Naive B cell (primary cell): ENCODE measurements around the gene PPP4R3C. TPM values are rescaled to one million over a fixed set of nuclear protein-coding genes. Genes with fewer than 3 reads are reported as not detected.
"Not testable (repeated sequence)": the region's sequence is repeated elsewhere in the genome, so short reads cannot be mapped to it uniquely, and the experiment has no call there.

Experiments used
- ATAC-seq, 2 donors: fragments of 150-1000 bp; cut with Tn5 transposase; 2 replicates each; pipeline ENCODE4 v1.10.0; 2021; ENCODE audit warnings: low read depth in 2 of 2, mild to moderate bottlenecking in 2 of 2, moderate library complexity in 2 of 2
- DNase-seq: peaks from one replicate; pipeline ENCODE4 v3.0.0; 2022
- H3K27ac Mint-ChIP-seq, 6 donors: one replicate each; pipeline ENCODE4 v1.8.0; 2020 to 2022; ENCODE audit warnings: mild to moderate bottlenecking in 6 of 6, mixed read lengths in 6 of 6, moderate library complexity in 5 of 6, inconsistent platforms in 2 of 6
- H3K27me3 Mint-ChIP-seq, 3 donors: one replicate each; pipeline ENCODE4 v1.8.0; 2021 to 2022; ENCODE audit warnings: mixed read lengths in 3 of 3, mild to moderate bottlenecking in 1 of 3
- H3K36me3 Mint-ChIP-seq, 2 donors: one replicate each; pipeline ENCODE4 v1.8.0; 2020 to 2022; ENCODE audit warnings: mixed read lengths in 2 of 2, inconsistent platforms in 1 of 2, mild to moderate bottlenecking in 1 of 2
- H3K4me1 Mint-ChIP-seq, 3 donors: one replicate each; pipeline ENCODE4 v1.8.0; 2020 to 2022; ENCODE audit warnings: mixed read lengths in 3 of 3, inconsistent platforms in 1 of 3, mild to moderate bottlenecking in 1 of 3, moderate library complexity in 1 of 3
- H3K4me3 Mint-ChIP-seq, 8 donors: one replicate each; pipeline ENCODE4 v1.8.0; 2020 to 2022; ENCODE audit warnings: mild to moderate bottlenecking in 8 of 8, mixed read lengths in 8 of 8, moderate library complexity in 8 of 8, inconsistent platforms in 2 of 8
- H3K9me3 Mint-ChIP-seq, 7 donors: one replicate each; pipeline ENCODE4 v1.8.0; 2020 to 2022; ENCODE audit warnings: mixed read lengths in 7 of 7, mild to moderate bottlenecking in 5 of 7, inconsistent platforms in 2 of 7, moderate library complexity in 1 of 7
- polyA plus RNA-seq, 6 donors: library from polyadenylated mRNA; unstranded; fragments of 300-500 nt; fragmentation: Illumina TruSeq; gene quantifications; one replicate each; pipeline ENCODE4 v1.2.3, GENCODE V29; 2021; ENCODE audit warnings: low read depth in 6 of 6

Gene PPP4R3C
- polyA plus RNA-seq: not detected

DNA sequence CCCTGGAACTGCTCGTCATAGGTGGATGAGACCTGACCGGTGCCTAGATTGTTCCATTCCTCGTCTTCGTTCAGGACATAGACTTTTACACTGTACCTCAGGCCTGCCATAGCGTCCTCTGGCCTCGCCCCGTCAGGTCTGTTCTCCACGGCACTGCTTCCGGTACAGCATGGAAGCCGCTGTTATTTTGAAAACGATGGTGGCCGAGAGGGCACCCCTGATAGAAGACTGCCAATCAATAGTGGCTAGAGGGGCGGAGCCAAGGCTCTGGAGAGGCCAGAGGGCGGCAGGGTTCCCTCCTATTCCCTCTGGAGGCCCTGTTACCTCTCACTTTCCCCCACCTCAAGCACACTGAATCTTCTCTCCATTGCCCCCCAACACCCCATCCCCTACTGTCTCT lies at the start of gene PPP4R3C:
PPP4R3C (minus strand) TSS at position 155 of the 400 bp plus-strand sequence; CDS start at position 110, 45 bp downstream.
- H3K36me3 Mint-ChIP-seq: no peaks in the 10 kb centered on the region
- H3K27ac Mint-ChIP-seq: no peak within 1 kb of the TSS
- DNase-seq (no peak), ATAC-seq (no peak)
- H3K4me1 Mint-ChIP-seq: no peaks in the 10 kb centered on the region
- H3K9me3 Mint-ChIP-seq: peaks cover 0 to 12% (median 3%) of the 10 kb centered on the region in 7 donors
- no peak within 1 kb of the TSS for H3K4me3 Mint-ChIP-seq
- H3K27me3 Mint-ChIP-seq: no peaks in the 10 kb centered on the region

DNA sequence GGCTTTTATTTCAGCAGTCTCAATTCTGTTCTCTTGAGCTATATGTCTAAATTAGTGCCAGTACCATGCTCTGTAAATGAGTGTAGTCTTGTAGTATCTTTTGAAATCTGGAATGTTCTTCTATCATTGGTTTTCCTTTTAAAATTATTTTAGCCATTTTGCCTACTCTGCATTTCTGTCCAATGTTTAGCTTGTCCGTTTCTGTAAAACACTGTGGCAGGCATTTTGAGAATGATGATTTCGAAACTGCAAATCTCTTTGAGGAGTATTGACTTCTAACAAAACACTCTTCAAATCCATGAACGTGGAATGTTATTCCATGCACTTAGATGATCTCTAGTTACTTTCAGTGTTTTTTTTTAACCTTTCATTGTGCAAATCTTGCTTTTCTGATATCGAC lies 28.3 kb upstream of the PPP4R3C start:
- Mint-ChIP-seq H3K9me3 (peaks cover 0 to 5% (median 2%) of the 10 kb centered on the region in 7 donors), H3K4me1 (no peaks in the 10 kb centered on the region), H3K27me3 (no peaks in the 10 kb centered on the region), H3K4me3 (no peak overlapping the region), H3K36me3 (no peaks in the 10 kb centered on the region), H3K27ac (no peak overlapping the region)
- ATAC-seq (no peak), DNase-seq (no peak)

GRCh38 chrX:27466051-27466450 lies 2.9 kb upstream of the PPP4R3C start:
- no peaks in the 10 kb centered on the region for H3K4me1 Mint-ChIP-seq
- ATAC-seq: no peak
- peaks cover 0 to 9% (median 0%) of the 10 kb centered on the region in 7 donors for H3K9me3 Mint-ChIP-seq

GRCh38 chrX:27465036-27465435 lies 1.9 kb upstream of the PPP4R3C start:
- Mint-ChIP-seq H3K9me3 (peaks cover 0 to 16% (median under 1%) of the 10 kb centered on the region in 7 donors), H3K36me3 (no peaks in the 10 kb centered on the region), H3K4me3 (no peak overlapping the region), H3K4me1 (no peaks in the 10 kb centered on the region), H3K27me3 (no peaks in the 10 kb centered on the region), H3K27ac (no peak overlapping the region)
- DNase-seq (no peak), ATAC-seq (no peak)

More at GRCh38 chrX:27466051-27466450, 2.9 kb upstream of the PPP4R3C start:
- Mint-ChIP-seq H3K4me3 (no peak overlapping the region), H3K27me3 (no peaks in the 10 kb centered on the region), H3K27ac (no peak overlapping the region), H3K36me3 (no peaks in the 10 kb centered on the region)
- DNase-seq: no peak

DNA sequence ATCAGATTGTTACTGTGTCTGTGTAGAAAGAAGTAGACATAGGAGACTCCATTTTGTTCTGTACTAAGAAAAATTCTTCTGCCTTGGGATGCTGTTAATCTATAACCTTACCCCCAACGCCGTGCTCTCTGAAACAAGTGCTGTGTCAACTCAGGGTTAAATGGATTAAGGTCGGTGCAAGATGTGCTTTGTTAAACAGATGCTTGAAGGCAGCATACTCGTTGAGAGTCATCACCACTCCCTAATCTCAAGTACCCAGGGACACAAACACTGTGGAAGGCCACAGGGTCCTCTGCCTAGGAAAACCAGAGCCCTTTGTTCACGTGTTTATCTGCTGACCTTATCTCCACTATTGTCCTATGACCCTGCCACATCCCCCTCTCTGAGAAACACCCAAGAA lies 4.0 kb downstream of the PPP4R3C start:
- H3K27me3 Mint-ChIP-seq, H3K4me1 Mint-ChIP-seq, DNase-seq, H3K9me3 Mint-ChIP-seq, H3K36me3 Mint-ChIP-seq, ATAC-seq, H3K27ac Mint-ChIP-seq, H3K4me3 Mint-ChIP-seq: not testable (repeated sequence)

GRCh38 chrX:27458544-27458943 lies 4.6 kb downstream of the PPP4R3C start:
- H3K27me3 Mint-ChIP-seq, ATAC-seq: not testable (repeated sequence)

GRCh38 chrX:27451324-27451723 lies 11.8 kb downstream of the PPP4R3C start:
- Mint-ChIP-seq H3K4me1 (no peaks in the 10 kb centered on the region), H3K27me3 (no peaks in the 10 kb centered on the region), H3K36me3 (no peaks in the 10 kb centered on the region), H3K9me3 (peaks cover 0 to 6% (median 4%) of the 10 kb centered on the region in 7 donors), H3K27ac (no peak overlapping the region), H3K4me3 (no peak overlapping the region)
- ATAC-seq (no peak), DNase-seq (no peak)

More at GRCh38 chrX:27458544-27458943, 4.6 kb downstream of the PPP4R3C start:
- not testable (repeated sequence) for H3K36me3 Mint-ChIP-seq, DNase-seq, H3K27ac Mint-ChIP-seq, H3K9me3 Mint-ChIP-seq, H3K4me1 Mint-ChIP-seq, H3K4me3 Mint-ChIP-seq

- Mint-ChIP-seq H3K9me3 (peaks cover 0 to 14% (median 2%) of the 10 kb centered on the region in 7 donors), H3K4me1 (no peaks in the 10 kb centered on the region)
- ATAC-seq: no peak
These were observed 16.7 kb downstream of the PPP4R3C start for GRCh38 chrX:27446423-27446822.

DNA sequence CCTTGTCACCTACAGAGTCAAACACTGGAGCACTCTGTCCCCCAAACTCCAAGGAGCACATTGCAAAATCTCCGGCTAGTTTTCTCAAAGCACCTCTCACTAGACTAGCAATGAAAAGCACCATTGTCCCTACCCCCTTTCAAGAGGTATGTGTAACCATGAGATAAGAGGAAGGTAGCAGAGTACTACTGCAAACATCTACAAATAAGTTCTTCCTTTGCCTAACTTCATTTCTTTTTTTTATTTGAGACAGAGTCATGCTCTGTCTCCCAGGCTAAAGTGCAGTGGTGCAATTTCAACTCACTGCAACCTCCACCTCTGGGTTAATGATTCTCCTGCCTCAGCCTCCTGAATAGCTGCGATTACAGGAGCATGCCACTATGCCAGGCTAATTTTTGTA lies 17.7 kb downstream of the PPP4R3C start:
- no peaks in the 10 kb centered on the region for H3K27me3 Mint-ChIP-seq
- no peak overlapping the region for H3K4me3 Mint-ChIP-seq
- no peaks in the 10 kb centered on the region for H3K36me3 Mint-ChIP-seq
- no peaks in the 10 kb centered on the region for H3K4me1 Mint-ChIP-seq
- H3K9me3 Mint-ChIP-seq: peaks cover 0 to 14% (median 2%) of the 10 kb centered on the region in 7 donors
- H3K27ac Mint-ChIP-seq: no peak overlapping the region
- DNase-seq: no peak
- no peak for ATAC-seq

More at GRCh38 chrX:27446423-27446822, 16.7 kb downstream of the PPP4R3C start:
- Mint-ChIP-seq H3K27ac (no peak overlapping the region), H3K4me3 (no peak overlapping the region), H3K36me3 (no peaks in the 10 kb centered on the region), H3K27me3 (no peaks in the 10 kb centered on the region)
- no peak for DNase-seq

DNA sequence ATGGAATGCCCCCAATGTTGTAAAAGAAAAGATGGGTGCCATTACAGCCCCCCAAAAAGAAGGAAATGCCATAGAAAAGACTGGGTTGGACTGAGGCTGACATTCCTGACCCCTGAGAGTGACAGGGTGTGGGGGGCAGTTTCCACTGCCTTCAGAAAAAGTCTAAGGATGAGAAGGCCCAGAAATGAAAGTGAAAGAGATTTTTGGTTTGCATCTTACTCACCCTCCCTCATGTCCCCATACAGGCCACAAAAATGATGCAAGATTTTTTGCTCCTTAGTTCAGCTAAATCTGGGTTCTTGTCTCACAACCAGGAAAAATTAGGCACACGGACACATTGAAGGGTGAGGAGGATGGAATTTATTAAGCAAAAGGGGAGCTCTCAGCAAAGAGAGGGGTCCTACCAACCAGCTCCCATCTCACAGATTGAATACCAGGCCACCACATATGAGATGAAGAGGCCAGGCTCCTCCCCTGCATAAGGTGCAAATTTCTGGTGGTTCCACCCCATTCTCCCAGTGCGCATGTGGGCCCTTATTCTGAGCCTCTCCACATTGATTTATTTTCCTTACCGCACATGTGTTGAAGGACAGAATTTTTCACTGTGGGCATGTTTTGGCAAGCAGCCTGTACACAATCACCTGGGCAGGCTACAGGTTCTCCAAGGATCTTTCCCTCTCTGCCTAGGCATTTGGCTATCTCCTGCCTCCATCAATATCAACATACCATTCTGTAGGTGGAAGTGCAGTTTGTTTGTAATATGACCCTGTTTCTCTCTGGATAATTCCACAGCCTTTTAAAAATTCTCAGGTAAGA lies 18.8 kb downstream of the PPP4R3C start:
- H3K27me3 Mint-ChIP-seq: no peaks in the 10 kb centered on the region
- no peaks in the 10 kb centered on the region for H3K36me3 Mint-ChIP-seq
- ATAC-seq (no peak), DNase-seq (no peak)
- H3K27ac Mint-ChIP-seq: no peak overlapping the region
- H3K9me3 Mint-ChIP-seq: peaks cover 0 to 14% (median 2%) of the 10 kb centered on the region in 7 donors
- H3K4me1 Mint-ChIP-seq: no peaks in the 10 kb centered on the region
- peak overlapping the region in 1 of 8 donors; percentile 21 for H3K4me3 Mint-ChIP-seq

- not testable (repeated sequence) for H3K27me3 Mint-ChIP-seq, H3K4me1 Mint-ChIP-seq, H3K9me3 Mint-ChIP-seq, DNase-seq, H3K36me3 Mint-ChIP-seq, ATAC-seq, H3K4me3 Mint-ChIP-seq, H3K27ac Mint-ChIP-seq
These were observed 20.7 kb downstream of the PPP4R3C start for GRCh38 chrX:27442392-27442791.

- Mint-ChIP-seq H3K36me3 (no peaks in the 10 kb centered on the region), H3K27ac (no peak overlapping the region), H3K27me3 (no peaks in the 10 kb centered on the region)
These were observed 23.4 kb downstream of the PPP4R3C start for GRCh38 chrX:27439771-27440170.

DNA sequence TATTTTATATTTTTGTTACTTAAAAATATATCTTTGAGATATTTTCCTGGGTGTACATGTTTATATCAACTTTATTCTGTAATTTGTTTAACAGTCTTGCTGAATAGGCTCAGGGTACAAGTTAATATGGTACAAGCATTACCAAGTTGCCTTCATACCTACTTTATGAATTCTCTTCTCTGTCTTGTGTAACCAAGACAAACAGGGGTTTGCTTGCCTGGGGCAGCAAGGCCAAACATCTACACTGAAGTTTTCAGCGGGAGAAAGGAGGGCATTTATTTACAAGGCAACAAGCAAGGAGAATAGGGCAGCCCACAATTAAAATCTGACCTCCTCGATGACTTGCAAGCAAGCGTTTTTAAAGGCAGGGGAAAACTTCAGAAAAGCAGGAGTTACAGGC lies 24.2 kb downstream of the PPP4R3C start:
- H3K9me3 Mint-ChIP-seq: peaks cover 0 to 6% (median 0%) of the 10 kb centered on the region in 7 donors
- DNase-seq (no peak), ATAC-seq (no peak)
- no peaks in the 10 kb centered on the region for H3K4me1 Mint-ChIP-seq
- H3K36me3 Mint-ChIP-seq: no peaks in the 10 kb centered on the region
- H3K27ac Mint-ChIP-seq: no peak overlapping the region
- no peak overlapping the region for H3K4me3 Mint-ChIP-seq
- H3K27me3 Mint-ChIP-seq: no peaks in the 10 kb centered on the region

More at GRCh38 chrX:27439771-27440170, 23.4 kb downstream of the PPP4R3C start:
- Mint-ChIP-seq H3K4me3 (no peak overlapping the region), H3K4me1 (no peaks in the 10 kb centered on the region), H3K9me3 (peaks cover 0 to 6% (median 2%) of the 10 kb centered on the region in 7 donors)
- DNase-seq (no peak), ATAC-seq (no peak)

DNA sequence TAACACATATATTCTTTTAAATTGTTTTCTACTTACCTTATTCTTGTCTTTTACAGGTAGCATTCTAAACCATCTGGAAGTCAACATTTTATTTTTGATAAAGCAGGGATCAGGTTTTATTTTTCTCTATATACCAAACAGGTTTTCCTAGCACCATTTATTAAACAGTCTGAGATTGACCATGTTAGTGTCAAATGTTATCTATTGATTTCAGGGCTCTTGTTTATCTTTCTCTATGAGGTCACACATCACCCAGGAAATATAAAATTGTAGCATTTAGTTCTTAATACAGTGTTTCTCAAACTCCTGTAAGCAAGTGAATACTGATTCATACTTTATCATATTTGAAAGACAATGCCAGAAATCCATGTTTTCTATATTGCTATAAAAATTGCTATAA lies 28.1 kb downstream of the PPP4R3C start:
- H3K27ac Mint-ChIP-seq: no peak overlapping the region
- no peak overlapping the region for H3K4me3 Mint-ChIP-seq
- no peaks in the 10 kb centered on the region for H3K36me3 Mint-ChIP-seq
- H3K4me1 Mint-ChIP-seq: no peaks in the 10 kb centered on the region
- H3K27me3 Mint-ChIP-seq: no peaks in the 10 kb centered on the region
- H3K9me3 Mint-ChIP-seq: peaks cover 0 to 2% (median 0%) of the 10 kb centered on the region in 7 donors
- no peak for DNase-seq
- ATAC-seq: no peak
